CD8-positive, alpha-beta memory T cell (primary cell): ENCODE measurements around the gene RXYLT1. TPM values are rescaled to one million over a fixed set of nuclear protein-coding genes. Genes with fewer than 3 reads are reported as not detected.

Experiments used
- CTCF ChIA-PET: fragments of 350-600 bp; sonication (Branson Sonifier 250); formaldehyde crosslinking; loops from one replicate; lab custom pipeline; 2021; ENCODE audit warnings: antibody characterized with exemption; lab: Charles Lee
- POLR2A ChIA-PET: fragments of 350-600 bp; sonication (Branson Sonifier 250); formaldehyde crosslinking; loops from one replicate; lab custom pipeline; 2021; ENCODE audit warnings: antibody characterized with exemption; lab: Charles Lee
- DNase-seq, 5 donors: peaks; one replicate each; pipeline versions ENCODE4 v3.0.0 to v3.0.0-alpha.2; 2020 to 2022; ENCODE audit warnings: mixed read lengths in 1 of 5
- H3K27ac ChIP-seq: one replicate; pipeline ENCODE4 v1.7.0; 2013; ENCODE audit warnings: low read depth, mild to moderate bottlenecking, low read length, moderate library complexity
- H3K27me3 ChIP-seq: 2 replicates; pipeline ENCODE4 v1.7.0; 2013; ENCODE audit warnings: low read length, mild to moderate bottlenecking; ENCODE audit not compliant: insufficient read depth, poor library complexity, severe bottlenecking
- H3K36me3 ChIP-seq: 2 replicates; pipeline ENCODE4 v1.7.0; 2013; ENCODE audit warnings: mild to moderate bottlenecking, low read length, moderate library complexity; ENCODE audit not compliant: insufficient read depth
- H3K4me1 ChIP-seq: 2 replicates; pipeline ENCODE4 v1.7.0; 2013; ENCODE audit warnings: mild to moderate bottlenecking, low read length, moderate library complexity; ENCODE audit not compliant: insufficient read depth
- H3K4me3 ChIP-seq: 2 replicates; pipeline ENCODE4 v1.7.0; 2013; ENCODE audit warnings: mild to moderate bottlenecking, low read length
- H3K9me3 ChIP-seq: 2 replicates; pipeline ENCODE4 v1.7.0; 2013; ENCODE audit warnings: mild to moderate bottlenecking, low read length
- H3K27ac Mint-ChIP-seq, 8 donors: one replicate each; pipeline ENCODE4 v1.8.0; 2020 to 2021; ENCODE audit warnings: mixed read lengths in 8 of 8, mild to moderate bottlenecking in 6 of 8, inconsistent platforms in 3 of 8, moderate library complexity in 3 of 8
- H3K27me3 Mint-ChIP-seq, 2 donors: one replicate each; pipeline ENCODE4 v1.8.0; 2020 to 2021; ENCODE audit warnings: mixed read lengths in 2 of 2, mild to moderate bottlenecking in 1 of 2, moderate library complexity in 1 of 2
- H3K36me3 Mint-ChIP-seq, 3 donors: one replicate each; pipeline ENCODE4 v1.8.0; 2020 to 2021; ENCODE audit warnings: mixed read lengths in 3 of 3, inconsistent platforms in 1 of 3, mild to moderate bottlenecking in 1 of 3
- H3K4me1 Mint-ChIP-seq, 3 donors: one replicate each; pipeline ENCODE4 v1.8.0; 2020 to 2021; ENCODE audit warnings: mixed read lengths in 3 of 3, inconsistent platforms in 1 of 3, mild to moderate bottlenecking in 1 of 3
- H3K4me3 Mint-ChIP-seq, 7 donors: one replicate each; pipeline ENCODE4 v1.8.0; 2020 to 2021; ENCODE audit warnings: mixed read lengths in 7 of 7, mild to moderate bottlenecking in 6 of 7, moderate library complexity in 4 of 7, inconsistent platforms in 2 of 7
- H3K9me3 Mint-ChIP-seq, 5 donors: one replicate each; pipeline ENCODE4 v1.8.0; 2020 to 2022; ENCODE audit warnings: mixed read lengths in 5 of 5, mild to moderate bottlenecking in 3 of 5, moderate library complexity in 2 of 5, inconsistent platforms in 1 of 5
- polyA plus RNA-seq: library from polyadenylated mRNA; unstranded; fragments of 300-500 nt; fragmentation: Illumina TruSeq; gene quantifications from one replicate; pipeline ENCODE4 v1.2.3, GENCODE V29; 2021
- total RNA-seq, 2 experiments: library from RNA; stranded (reverse); gene quantifications; one replicate each; pipeline ENCODE4 v1.2.3, GENCODE V29; 2021

RXYLT1 gene
- total and polyA plus RNA-seq, 3 experiments from 2014 or later = 19.2 to 32.3 (median 30.3) TPM

DNA sequence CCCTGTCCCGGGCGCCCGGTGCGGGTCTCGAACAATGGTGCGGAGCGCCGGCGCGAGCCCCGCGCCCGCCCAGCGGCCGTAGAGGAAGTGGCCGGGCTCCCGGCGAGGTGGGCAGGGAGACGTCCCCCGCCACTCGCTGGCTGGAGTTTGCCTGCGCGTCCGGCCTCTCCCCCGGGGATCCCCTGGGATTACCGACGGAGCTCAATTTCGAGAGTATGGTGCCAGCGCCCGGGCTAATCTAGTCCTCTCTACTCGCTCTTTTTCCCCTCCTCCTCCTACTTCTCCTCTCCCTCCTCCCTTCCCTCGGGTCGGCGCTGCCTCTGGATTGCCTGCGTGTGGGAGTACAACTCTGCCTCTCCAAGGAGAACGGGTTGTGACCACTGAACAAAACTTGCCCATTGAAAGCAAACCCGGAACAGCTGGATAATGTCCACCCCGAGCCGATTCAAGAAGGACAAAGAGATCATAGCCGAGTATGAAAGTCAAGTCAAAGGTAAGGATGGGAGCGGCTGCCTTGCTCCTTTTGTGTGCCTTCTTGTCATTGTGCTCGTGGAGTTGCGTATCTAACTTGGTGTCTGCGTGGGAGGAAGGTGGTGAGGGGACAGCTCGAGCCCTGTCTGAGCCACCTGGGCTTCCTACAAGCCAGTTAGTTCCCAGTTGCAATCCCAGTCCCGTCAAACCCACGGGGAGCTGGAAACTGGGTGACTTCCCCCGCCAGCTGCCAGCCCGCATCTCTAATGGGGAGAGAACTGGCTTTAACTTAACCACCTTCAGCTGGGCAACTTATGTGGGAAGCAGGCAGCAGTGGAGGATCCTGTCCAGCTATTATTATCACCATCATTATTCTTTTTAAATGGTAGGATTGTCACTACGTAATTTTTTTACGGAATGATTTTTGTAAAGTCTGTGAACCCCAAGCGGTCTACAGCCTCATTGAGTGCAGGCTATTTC, 65.0 kb downstream of the RXYLT1 start, which contains the start of gene SRGAP1:
SRGAP1 (plus strand) TSS at position 310 of the 951 bp plus-strand sequence; CDS start at position 427, 117 bp downstream.
- ChIA-PET CTCF (interaction anchor here (0.7 to 3.0 kb wide), 12 partner anchors 12 to 548 kb away, joined by 3 to 32 read pairs (median 3); no protein-coding TSS in a partner anchor), POLR2A (interaction anchor here (0.5 to 0.6 kb wide), 2 partner anchors 9 to 243 kb away, joined by 3 read pairs; no protein-coding TSS in a partner anchor)
- H3K9me3 Mint-ChIP-seq = no peaks in the 10 kb centered on the region
- H3K4me3 ChIP-seq = peak within 1 kb of the TSS; percentile 62
- peaks cover 10 to 19% of the 10 kb centered on the region in 2 donors for H3K27me3 Mint-ChIP-seq
- peaks cover 7% of the 10 kb centered on the region for H3K4me1 ChIP-seq
- H3K27ac ChIP-seq = no peak within 1 kb of the TSS
- peak within 1 kb of the TSS; percentile 89 to 97 (median 96) for H3K4me3 Mint-ChIP-seq
- DNase-seq = peak in 2 of 5 donors; percentile 4 to 46
- H3K36me3 Mint-ChIP-seq = no peaks in the 10 kb centered on the region
- no peaks in the 10 kb centered on the region for H3K9me3 ChIP-seq
- H3K4me1 Mint-ChIP-seq = peaks cover 8 to 11% (median 11%) of the 10 kb centered on the region in 3 donors
- H3K36me3 ChIP-seq = no peaks in the 10 kb centered on the region
- peak within 1 kb of the TSS in 7 of 8 donors; percentile 11 to 92 (median 87) for H3K27ac Mint-ChIP-seq
- H3K27me3 ChIP-seq = peaks cover 10% of the 10 kb centered on the region

DNA sequence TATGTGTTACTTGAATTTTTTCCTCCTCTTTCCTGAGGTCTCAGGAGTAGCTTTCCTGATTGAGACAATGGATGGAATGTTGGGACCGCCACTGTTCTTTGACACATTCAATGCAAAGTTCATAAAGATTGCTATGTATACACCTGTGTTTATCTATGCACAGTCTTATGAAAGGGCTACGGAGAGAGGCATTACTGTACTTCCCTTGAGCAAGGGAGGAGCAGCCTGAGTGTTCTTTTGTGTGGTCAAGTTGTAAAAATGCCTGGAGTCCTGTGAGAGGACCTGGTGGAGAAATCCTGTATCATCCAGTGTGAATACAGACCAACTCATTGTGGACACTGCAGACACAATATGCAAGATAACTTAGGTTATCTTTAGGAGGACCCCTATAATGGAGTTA, 66.0 kb downstream of the RXYLT1 start:
- DNase-seq = no peak
- no peaks in the 10 kb centered on the region for H3K36me3 Mint-ChIP-seq
- no peaks in the 10 kb centered on the region for H3K9me3 Mint-ChIP-seq
- no peak overlapping the region for H3K27ac Mint-ChIP-seq
- Histone ChIP-seq H3K4me1 (peaks cover 7% of the 10 kb centered on the region), H3K27ac (no peak overlapping the region), H3K9me3 (no peaks in the 10 kb centered on the region), H3K36me3 (no peaks in the 10 kb centered on the region), H3K4me3 (no peak overlapping the region), H3K27me3 (peaks cover 10% of the 10 kb centered on the region)
- H3K4me3 Mint-ChIP-seq = peak overlapping the region in 2 of 7 donors; percentile 13 to 89
- peaks cover 10 to 19% of the 10 kb centered on the region in 2 donors for H3K27me3 Mint-ChIP-seq
- peaks cover 8 to 11% (median 11%) of the 10 kb centered on the region in 3 donors for H3K4me1 Mint-ChIP-seq
- ChIA-PET POLR2A (no interaction called here), CTCF (no interaction called here)

DNA sequence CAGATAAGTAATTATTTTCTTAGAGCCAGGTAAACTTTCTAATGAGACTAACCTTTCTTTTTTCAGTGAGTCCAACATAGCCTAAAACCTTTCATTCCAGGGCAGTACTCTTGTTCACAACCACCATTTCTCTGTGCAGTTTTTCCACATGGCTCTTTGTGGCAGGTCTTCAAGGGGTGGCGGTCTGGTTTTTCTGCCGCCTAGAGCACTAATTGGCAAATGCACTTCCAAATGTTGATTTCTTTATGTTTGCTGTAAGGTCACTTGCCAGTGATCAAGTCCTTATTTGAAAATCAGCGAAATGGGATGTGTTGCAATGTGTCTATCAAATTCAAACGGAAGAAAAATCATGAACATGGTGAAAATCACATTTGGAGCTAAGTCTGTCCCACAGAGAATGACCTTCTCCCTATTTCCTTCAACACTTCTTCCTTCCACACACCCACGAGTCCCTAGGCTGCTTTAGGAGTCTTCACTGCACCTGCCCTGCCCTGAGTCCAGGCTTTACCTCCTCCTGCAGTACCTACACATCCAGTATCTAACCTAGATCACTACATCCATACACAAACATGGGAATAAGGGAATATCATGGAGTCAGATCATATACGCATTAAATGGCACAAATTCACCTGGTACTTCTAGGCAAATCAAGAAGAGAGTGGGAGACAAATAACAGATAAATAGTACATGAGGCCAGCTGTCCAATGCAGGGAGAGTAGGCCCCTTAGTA, 66.7 kb downstream of the RXYLT1 start:
- Mint-ChIP-seq H3K27ac (no peak overlapping the region), H3K27me3 (peaks cover 10 to 19% of the 10 kb centered on the region in 2 donors), H3K4me3 (no peak overlapping the region), H3K9me3 (no peaks in the 10 kb centered on the region), H3K4me1 (peaks cover 8 to 11% (median 11%) of the 10 kb centered on the region in 3 donors), H3K36me3 (no peaks in the 10 kb centered on the region)
- no peak overlapping the region for H3K4me3 ChIP-seq
- H3K27ac ChIP-seq = no peak overlapping the region
- no peak for DNase-seq
- H3K36me3 ChIP-seq = no peaks in the 10 kb centered on the region
- ChIA-PET CTCF (no interaction called here), POLR2A (no interaction called here)
- peaks cover 10% of the 10 kb centered on the region for H3K27me3 ChIP-seq
- H3K4me1 ChIP-seq = peaks cover 7% of the 10 kb centered on the region
- H3K9me3 ChIP-seq = no peaks in the 10 kb centered on the region

DNA sequence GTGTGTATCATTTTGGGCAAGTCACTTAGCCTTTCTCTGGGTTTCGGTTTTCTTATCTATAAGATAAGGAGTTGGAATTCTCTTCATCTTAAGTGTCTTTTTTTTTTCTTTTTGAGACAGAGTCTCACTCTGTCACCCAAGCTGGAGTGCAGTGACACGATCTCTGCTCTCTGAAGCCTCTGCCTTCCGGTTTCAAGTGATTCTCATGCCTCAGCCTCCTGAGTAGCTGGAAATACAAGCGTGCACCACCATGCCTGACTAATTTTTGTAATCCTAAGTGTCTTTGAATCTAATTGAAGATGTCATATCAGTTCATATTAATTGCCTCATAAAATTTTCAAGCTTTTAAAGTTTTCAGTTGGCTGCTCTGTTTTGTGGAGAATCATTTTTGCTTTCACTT, 68.7 kb downstream of the RXYLT1 start:
- Mint-ChIP-seq H3K9me3 (no peaks in the 10 kb centered on the region), H3K4me3 (peak overlapping the region in 1 of 7 donors; percentile 21), H3K27me3 (peaks cover 10 to 19% of the 10 kb centered on the region in 2 donors), H3K27ac (no peak overlapping the region), H3K4me1 (peaks cover 5 to 6% (median 6%) of the 10 kb centered on the region in 3 donors), H3K36me3 (no peaks in the 10 kb centered on the region)
- no peak overlapping the region for H3K27ac ChIP-seq
- peaks cover 10% of the 10 kb centered on the region for H3K27me3 ChIP-seq
- H3K9me3 ChIP-seq = no peaks in the 10 kb centered on the region
- H3K4me1 ChIP-seq = peaks cover 7% of the 10 kb centered on the region
- ChIA-PET POLR2A (no interaction called here), CTCF (no interaction called here)
- H3K4me3 ChIP-seq = no peak overlapping the region
- H3K36me3 ChIP-seq = no peaks in the 10 kb centered on the region
- no peak for DNase-seq

DNA sequence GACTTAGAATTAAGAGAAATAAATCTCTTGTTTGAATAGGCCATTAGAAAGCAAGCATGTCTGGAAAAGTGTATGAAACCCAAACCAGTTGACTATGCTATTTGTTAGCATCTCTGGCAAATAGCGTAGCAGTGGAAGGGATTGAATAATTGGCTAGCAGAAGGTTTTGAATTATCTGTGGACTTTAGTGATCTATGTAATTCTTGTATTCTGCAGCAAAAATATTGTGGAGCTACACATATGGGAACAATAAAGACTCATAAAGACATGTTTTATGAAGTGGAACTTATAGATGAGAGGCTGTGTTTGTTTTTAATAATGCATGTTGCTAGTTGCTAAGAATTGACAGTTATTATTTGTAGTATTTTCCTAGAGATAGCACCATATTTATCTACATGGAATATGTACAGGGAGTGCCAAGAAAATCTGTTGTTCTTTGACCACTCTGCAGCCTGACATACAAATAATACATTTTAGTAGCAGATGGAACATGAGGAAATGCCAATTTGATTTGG, 69.5 kb downstream of the RXYLT1 start:
- H3K4me1 ChIP-seq = peaks cover 7% of the 10 kb centered on the region
- no peaks in the 10 kb centered on the region for H3K36me3 ChIP-seq
- H3K9me3 ChIP-seq = no peaks in the 10 kb centered on the region
- H3K27me3 ChIP-seq = peaks cover 10% of the 10 kb centered on the region
- no peak overlapping the region for H3K4me3 ChIP-seq
- Mint-ChIP-seq H3K27me3 (peaks cover 8 to 19% of the 10 kb centered on the region in 2 donors), H3K4me3 (no peak overlapping the region), H3K9me3 (no peaks in the 10 kb centered on the region), H3K27ac (no peak overlapping the region), H3K36me3 (no peaks in the 10 kb centered on the region), H3K4me1 (peaks cover 5 to 6% (median 6%) of the 10 kb centered on the region in 3 donors)
- H3K27ac ChIP-seq = no peak overlapping the region
- no peak for DNase-seq
- POLR2A ChIA-PET = no interaction called here
- CTCF ChIA-PET = no interaction called here

DNA sequence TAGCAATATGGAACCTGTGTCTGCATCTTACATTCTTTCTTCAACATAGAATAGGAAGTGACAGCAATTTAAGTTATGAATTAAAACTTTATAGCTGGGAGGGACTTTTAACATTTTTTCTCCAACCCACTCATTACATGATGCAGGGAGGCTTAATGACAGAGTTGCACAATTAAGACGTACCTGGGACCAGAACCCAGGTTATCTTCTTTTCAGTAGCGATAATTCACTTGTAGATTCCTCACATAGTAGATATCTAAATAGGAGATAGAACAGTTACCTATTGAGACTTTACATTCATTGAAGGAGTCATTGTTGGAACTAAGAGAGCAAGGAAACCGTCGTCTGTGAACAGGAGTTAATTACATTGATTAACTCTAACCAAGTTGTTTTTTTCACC, 69.9 kb downstream of the RXYLT1 start:
- peaks cover 3 to 4% (median 4%) of the 10 kb centered on the region in 3 donors for H3K4me1 Mint-ChIP-seq
- peaks cover 7% of the 10 kb centered on the region for H3K27me3 ChIP-seq
- no peaks in the 10 kb centered on the region for H3K9me3 Mint-ChIP-seq
- peaks cover 4% of the 10 kb centered on the region for H3K4me1 ChIP-seq
- no peak for DNase-seq
- ChIA-PET CTCF (no interaction called here), POLR2A (no interaction called here)
- no peak overlapping the region for H3K27ac ChIP-seq
- no peak overlapping the region for H3K4me3 Mint-ChIP-seq
- H3K27ac Mint-ChIP-seq = no peak overlapping the region
- no peak overlapping the region for H3K4me3 ChIP-seq
- H3K9me3 ChIP-seq = no peaks in the 10 kb centered on the region
- H3K36me3 ChIP-seq = no peaks in the 10 kb centered on the region
- H3K36me3 Mint-ChIP-seq = no peaks in the 10 kb centered on the region
- H3K27me3 Mint-ChIP-seq = peaks cover 7 to 18% of the 10 kb centered on the region in 2 donors

DNA sequence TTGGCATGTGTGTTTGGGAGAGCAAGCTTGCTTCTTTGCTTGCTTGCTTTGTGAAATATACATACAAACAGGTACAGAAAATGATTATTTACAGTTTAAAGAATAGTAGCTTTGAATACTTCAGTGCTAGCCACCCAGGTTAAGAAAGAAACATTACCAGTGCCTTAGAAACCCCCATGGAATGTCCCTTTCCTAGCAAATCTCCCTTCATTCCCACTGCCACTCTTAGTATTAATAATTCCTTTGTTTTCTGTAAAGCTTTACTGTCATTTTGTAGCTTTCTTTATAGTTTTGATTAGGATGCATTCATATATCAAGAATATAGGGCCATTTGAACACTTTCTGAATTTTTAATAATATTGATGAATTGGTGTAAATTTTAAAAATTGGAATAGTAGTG, 74.3 kb downstream of the RXYLT1 start:
- H3K36me3 ChIP-seq = no peaks in the 10 kb centered on the region
- POLR2A ChIA-PET = interaction anchor here (0.6 kb wide), 1 partner anchor 10 kb away, joined by 3 read pairs; no protein-coding TSS in a partner anchor
- H3K9me3 ChIP-seq = no peaks in the 10 kb centered on the region
- H3K27me3 ChIP-seq = no peaks in the 10 kb centered on the region
- H3K27ac ChIP-seq = no peak overlapping the region
- CTCF ChIA-PET = interaction anchor here (1.3 kb wide), 1 partner anchor 17 kb away, joined by 3 read pairs; no protein-coding TSS in a partner anchor
- no peak overlapping the region for H3K4me3 Mint-ChIP-seq
- H3K4me1 ChIP-seq = no peaks in the 10 kb centered on the region
- H3K27me3 Mint-ChIP-seq = peaks cover 4% of the 10 kb centered on the region in 2 donors
- H3K27ac Mint-ChIP-seq = no peak overlapping the region
- H3K4me1 Mint-ChIP-seq = no peaks in the 10 kb centered on the region
- H3K4me3 ChIP-seq = no peak overlapping the region
- no peaks in the 10 kb centered on the region for H3K36me3 Mint-ChIP-seq
- no peak for DNase-seq
- no peaks in the 10 kb centered on the region for H3K9me3 Mint-ChIP-seq
